Vagina (tissue), 2 donors: Measurements from ENCODE around the gene TPSG1.

Experiments
- CTCF ChIP-seq, 3 experiments: fragments of 450-650 bp in 2 of 3; fragments of 200-600 bp in 1 of 3; sonication (generic) in 1 of 3; IDR thresholded peaks; one replicate each; pipeline ENCODE4 v1.5.1; 2017 to 2019; ENCODE audit warnings: antibody characterized with exemption in 3 of 3, mild to moderate bottlenecking in 2 of 3, moderate library complexity in 2 of 3
- POLR2A ChIP-seq, 2 donors: fragments of 450-650 bp; IDR thresholded peaks; one replicate each; pipeline ENCODE4 v1.6.1; 2017; ENCODE audit warnings: antibody characterized with exemption in 2 of 2, mild to moderate bottlenecking in 2 of 2, moderate library complexity in 2 of 2

GRCh38 chr16:1265090-1265630, 40.1 kb upstream of the TPSG1 start:
- TF ChIP-seq CTCF (IDR thresholded peaks at IDR 0.05) = no peak
- no peak for TF ChIP-seq POLR2A (IDR thresholded peaks at IDR 0.05)
